CD14-positive monocyte (primary cell): ENCODE data around the gene ALDH16A1. TPM values are rescaled to one million over a fixed set of nuclear protein-coding genes. Genes with fewer than 3 reads are reported as not detected.

ENCODE experiments used
- DNase-seq, 3 donors: peaks; one replicate each; pipeline ENCODE4 v3.0.0-alpha.2; 2011 to 2022
- H2AFZ ChIP-seq: 2 replicates; pipeline ENCODE4 v1.6.0; 2012; ENCODE audit warnings: mild to moderate bottlenecking, low read depth, low read length, inconsistent platforms; ENCODE audit not compliant: insufficient read depth, poor library complexity, severe bottlenecking
- H3K27ac ChIP-seq, 2 donors: 1 replicate in 1 of 2; 2 replicates in 1 of 2; pipeline ENCODE4 v1.5.1; 2012 to 2013; ENCODE audit warnings: low read length in 2 of 2, control low read depth in 1 of 2, inconsistent platforms in 1 of 2, low read depth in 1 of 2, mild to moderate bottlenecking in 1 of 2
- H3K27me3 ChIP-seq, 2 donors: one replicate each; pipeline versions ENCODE4 v1.6.0 to v1.6.1; 2011 to 2013; ENCODE audit warnings: low read length in 2 of 2; ENCODE audit not compliant: control insufficient read depth in 2 of 2, insufficient read depth in 2 of 2
- H3K36me3 ChIP-seq, 2 donors: replicated peaks in 1 of 2; 1 replicate in 1 of 2; 2 replicates in 1 of 2; pipeline versions ENCODE4 v1.5.1 to v1.6.1; 2012 to 2013; ENCODE audit warnings: low read length in 2 of 2, control low read depth in 1 of 2, inconsistent platforms in 1 of 2, mild to moderate bottlenecking in 1 of 2; ENCODE audit not compliant: insufficient read depth in 2 of 2, control insufficient read depth in 1 of 2
- H3K4me1 ChIP-seq, 2 donors: 1 replicate in 1 of 2; 2 replicates in 1 of 2; pipeline versions ENCODE4 v1.5.1 to v1.6.1; 2012 to 2013; ENCODE audit warnings: low read length in 2 of 2, control low read depth in 1 of 2, inconsistent platforms in 1 of 2, mild to moderate bottlenecking in 1 of 2, moderate library complexity in 1 of 2; ENCODE audit not compliant: insufficient read depth in 2 of 2, control insufficient read depth in 1 of 2
- H3K4me2 ChIP-seq: replicated peaks from 2 replicates; pipeline ENCODE3; 2012; ENCODE audit warnings: low read length, moderate library complexity, mild to moderate bottlenecking; ENCODE audit not compliant: poor library complexity, severe bottlenecking; ENCODE audit errors: extremely low read depth
- H3K4me3 ChIP-seq, 3 experiments: fragments of 200-600 bp in 1 of 3; sonication (generic) in 1 of 3; replicated peaks in 1 of 3; 1 replicate in 2 of 3; 2 replicates in 1 of 3; pipeline ENCODE4 v1.5.1; 2011 to 2013; ENCODE audit warnings: low read length in 3 of 3, mild to moderate bottlenecking in 3 of 3, control low read depth in 2 of 3, low read depth in 2 of 3, inconsistent platforms in 1 of 3, moderate library complexity in 1 of 3
- H3K79me2 ChIP-seq: 2 replicates; pipeline ENCODE4 v1.6.0; 2012; ENCODE audit warnings: mild to moderate bottlenecking, control low read depth, inconsistent platforms, low read length, moderate library complexity; ENCODE audit not compliant: insufficient read depth
- H3K9ac ChIP-seq: 2 replicates; pipeline ENCODE4 v1.6.0; 2017; ENCODE audit warnings: low read length, mild to moderate bottlenecking; ENCODE audit not compliant: insufficient read depth, poor library complexity, severe bottlenecking
- H3K9me3 ChIP-seq, 2 donors: replicated peaks in 1 of 2; 1 replicate in 1 of 2; 2 replicates in 1 of 2; pipeline versions ENCODE4 v1.5.1 to v1.6.1; 2012 to 2013; ENCODE audit warnings: low read length in 2 of 2, control low read depth in 1 of 2; ENCODE audit not compliant: control insufficient read depth in 1 of 2, insufficient read depth in 1 of 2
- H4K20me1 ChIP-seq: 2 replicates; pipeline ENCODE4 v1.6.0; 2012; ENCODE audit warnings: mild to moderate bottlenecking, low read length, control low read depth, moderate library complexity; ENCODE audit not compliant: insufficient read depth
- H3K27ac Mint-ChIP-seq, 7 donors: one replicate each; pipeline ENCODE4 v1.8.0; 2020; ENCODE audit warnings: mild to moderate bottlenecking in 7 of 7, mixed read lengths in 7 of 7, moderate library complexity in 6 of 7, inconsistent platforms in 2 of 7
- H3K27me3 Mint-ChIP-seq, 3 donors: one replicate each; pipeline ENCODE4 v1.8.0; 2021 to 2022; ENCODE audit warnings: low read depth in 3 of 3, mild to moderate bottlenecking in 3 of 3, mixed read lengths in 3 of 3, moderate library complexity in 3 of 3, inconsistent platforms in 1 of 3
- H3K36me3 Mint-ChIP-seq, 2 donors: one replicate each; pipeline ENCODE4 v1.8.0; 2020; ENCODE audit warnings: mixed read lengths in 2 of 2, inconsistent platforms in 1 of 2, mild to moderate bottlenecking in 1 of 2
- H3K4me1 Mint-ChIP-seq: one replicate; pipeline ENCODE4 v1.8.0; 2020; ENCODE audit warnings: mild to moderate bottlenecking, mixed read lengths
- H3K4me3 Mint-ChIP-seq, 2 donors: one replicate each; pipeline ENCODE4 v1.8.0; 2020; ENCODE audit warnings: mild to moderate bottlenecking in 2 of 2, mixed read lengths in 2 of 2, moderate library complexity in 1 of 2
- H3K9me3 Mint-ChIP-seq, 7 donors: one replicate each; pipeline ENCODE4 v1.8.0; 2020 to 2022; ENCODE audit warnings: mixed read lengths in 7 of 7, mild to moderate bottlenecking in 6 of 7, moderate library complexity in 6 of 7, inconsistent platforms in 2 of 7
- CTCF ChIP-seq: fragments of 200-600 bp; IDR thresholded peaks from one replicate; pipeline ENCODE4 v1.8.0; 2022; ENCODE audit warnings: antibody characterized with exemption, mild to moderate bottlenecking
- WGBS: methylation state at CpG from one replicate; pipeline ENCODE4 v1.1.5; 2013; ENCODE audit warnings: missing lambda C conversion rate; ENCODE audit not compliant: insufficient coverage; 5-methylcytosine and 5-hydroxymethylcytosine counted together
- intact Hi-C, 2 donors: fragments of 100-400 bp; cut with micrococcal nuclease; formaldehyde crosslinking; loops; one replicate each; pipeline versions ENCODE4 v1.15.0 to v1.15.1; 2023
- polyA plus RNA-seq, 3 donors: library from polyadenylated mRNA; depleted of rRNA in 1 of 3; unstranded in 2 of 3; stranded (reverse) in 1 of 3; fragments of 300-500 nt in 2 of 3; fragments of >200 nt in 1 of 3; fragmentation: Illumina TruSeq in 2 of 3; gene quantifications; 1 replicate in 2 of 3; 2 replicates in 1 of 3; pipeline ENCODE4 v1.2.3, GENCODE V29; 2012 to 2021

The ALDH16A1 gene
- polyA plus RNA-seq, 3 donors = 30.8 to 39.5 (median 31.2) TPM

DNA sequence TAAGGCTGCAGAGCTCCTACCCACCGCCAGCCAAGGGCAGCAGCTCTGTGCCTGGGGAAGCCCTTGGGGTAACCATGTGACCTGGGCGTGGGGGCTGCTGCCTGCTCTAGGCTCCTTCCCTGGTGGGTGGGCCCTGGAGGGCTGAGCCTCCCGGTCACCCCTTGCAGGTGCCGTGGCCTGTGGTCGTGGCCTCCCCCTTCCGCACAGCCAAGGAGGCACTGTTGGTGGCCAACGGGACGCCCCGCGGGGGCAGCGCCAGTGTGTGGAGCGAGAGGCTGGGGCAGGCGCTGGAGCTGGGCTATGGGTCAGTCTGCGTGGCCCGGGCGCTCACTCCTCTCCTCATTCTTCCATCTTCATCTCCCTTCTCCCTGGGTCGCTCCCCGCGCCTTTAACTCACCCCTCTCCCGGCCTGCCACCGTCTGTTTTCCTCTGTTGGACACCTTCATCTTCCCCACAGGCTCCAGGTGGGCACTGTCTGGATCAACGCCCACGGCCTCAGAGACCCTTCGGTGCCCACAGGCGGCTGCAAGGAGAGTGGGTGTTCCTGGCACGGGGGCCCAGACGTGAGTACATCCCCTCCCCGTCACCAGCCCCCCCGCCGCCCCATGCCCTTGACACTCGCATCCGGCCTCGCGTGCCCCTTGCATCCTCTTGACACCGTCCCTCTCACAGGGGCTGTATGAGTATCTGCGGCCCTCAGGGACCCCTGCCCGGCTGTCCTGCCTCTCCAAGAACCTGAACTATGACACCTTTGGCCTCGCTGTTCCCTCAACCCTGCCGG, 11.1 kb downstream of the ALDH16A1 start:
- Histone ChIP-seq H4K20me1 (no peaks in the 10 kb centered on the region), H3K27me3 (no peaks in the 10 kb centered on the region), H3K36me3 (peaks cover 46% of the 10 kb centered on the region in 2 donors), H2AFZ (no peak overlapping the region), H3K27ac (no peak overlapping the region), H3K9me3 (no peaks in the 10 kb centered on the region), H3K4me2 (no peak overlapping the region), H3K4me1 (peaks cover 8 to 10% of the 10 kb centered on the region in 2 donors), H3K9ac (no peak overlapping the region), H3K4me3 (no peak overlapping the region), H3K79me2 (no peaks in the 10 kb centered on the region)
- TF ChIP-seq CTCF = no peak
- H3K9me3 Mint-ChIP-seq = no peaks in the 10 kb centered on the region
- H3K27ac Mint-ChIP-seq = peak overlapping the region in 2 of 7 donors; percentile 50 to 82
- WGBS = 96% methylated on average over 34 of the region's 39 CpGs
- intact Hi-C loops = no loop called here
- H3K4me3 Mint-ChIP-seq = no peak overlapping the region
- H3K36me3 Mint-ChIP-seq = peaks cover 34 to 61% of the 10 kb centered on the region in 2 donors
- H3K4me1 Mint-ChIP-seq = peaks cover 7% of the 10 kb centered on the region
- DNase-seq = no peak
- H3K27me3 Mint-ChIP-seq = no peaks in the 10 kb centered on the region

GRCh38 chr19:49465371-49465770, 12.3 kb downstream of the ALDH16A1 start:
- Mint-ChIP-seq H3K4me1 (peaks cover 17% of the 10 kb centered on the region), H3K27ac (peak overlapping the region in 4 of 7 donors; percentile 28 to 58 (median 38)), H3K4me3 (no peak overlapping the region), H3K36me3 (peaks cover 23 to 49% of the 10 kb centered on the region in 2 donors), H3K27me3 (no peaks in the 10 kb centered on the region), H3K9me3 (no peaks in the 10 kb centered on the region)
- Histone ChIP-seq H3K9ac (no peak overlapping the region), H4K20me1 (no peaks in the 10 kb centered on the region), H3K79me2 (no peaks in the 10 kb centered on the region), H3K4me2 (no peak overlapping the region), H3K9me3 (no peaks in the 10 kb centered on the region), H3K4me1 (peaks cover 20 to 22% of the 10 kb centered on the region in 2 donors), H2AFZ (no peak overlapping the region), H3K36me3 (peaks cover 34 to 37% of the 10 kb centered on the region in 2 donors), H3K27me3 (no peaks in the 10 kb centered on the region), H3K27ac (peak overlapping the region in 1 of 2 donors; percentile 14), H3K4me3 (no peak overlapping the region)
- WGBS = 100% methylated on average over 1 of the region's 3 CpGs
- intact Hi-C loops = no loop called here
- no peak for DNase-seq
- TF ChIP-seq CTCF = no peak
